Inflammatory macrophage treated with lipopolysaccharide for 1 hour (primary cell): ENCODE measurements around the gene C1orf232.

Experiments
- DNase-seq, 2 donors: peaks; one replicate each; pipeline ENCODE4 v3.0.0-alpha.2; 2020 to 2022

Gene C1orf232

DNA sequence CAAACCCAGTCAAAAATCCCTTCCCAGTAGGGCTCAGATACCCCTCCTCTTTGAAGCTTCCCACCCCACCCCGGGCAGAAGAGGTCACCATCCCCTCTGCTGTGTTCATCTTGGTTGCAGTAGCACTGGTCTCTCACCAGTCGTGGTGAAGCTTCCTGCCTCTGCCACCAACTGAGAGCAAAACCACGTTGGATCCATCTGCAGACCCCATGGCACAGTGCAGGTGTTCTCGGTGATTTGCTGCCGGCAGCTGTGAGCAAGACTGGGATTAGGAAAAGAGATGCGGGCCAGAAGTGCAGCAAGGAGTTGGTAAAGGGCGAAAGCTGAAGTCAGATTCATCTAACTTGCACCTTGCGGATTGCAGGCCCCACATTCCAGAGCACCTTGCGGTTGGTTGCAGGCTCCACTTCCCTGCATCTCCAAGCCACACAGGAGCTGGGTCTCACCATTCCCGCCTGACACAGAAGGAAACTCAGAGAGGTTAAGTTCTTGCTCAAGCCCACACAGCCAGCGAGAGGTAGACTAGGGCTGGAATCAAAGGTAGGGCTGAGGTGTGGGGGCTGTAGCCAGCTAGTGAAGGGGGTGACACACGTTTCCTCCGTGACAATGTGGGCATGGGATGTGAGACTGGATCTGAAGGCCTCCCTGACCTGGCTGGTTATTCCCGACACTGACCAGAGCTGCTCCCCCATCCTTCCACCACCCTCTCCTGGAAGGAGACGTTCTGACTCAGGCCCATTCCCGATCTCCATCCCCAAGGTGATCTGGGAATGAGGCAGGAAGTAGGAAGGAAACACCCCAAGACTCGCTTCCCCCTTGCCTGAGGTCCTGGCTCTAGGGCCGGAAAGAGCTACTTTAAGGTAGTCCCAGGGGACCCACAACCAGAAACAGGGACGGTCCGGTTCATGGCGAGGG is 13.1 kb downstream of the C1orf232 start:
- DNase-seq, result no peak

DNA sequence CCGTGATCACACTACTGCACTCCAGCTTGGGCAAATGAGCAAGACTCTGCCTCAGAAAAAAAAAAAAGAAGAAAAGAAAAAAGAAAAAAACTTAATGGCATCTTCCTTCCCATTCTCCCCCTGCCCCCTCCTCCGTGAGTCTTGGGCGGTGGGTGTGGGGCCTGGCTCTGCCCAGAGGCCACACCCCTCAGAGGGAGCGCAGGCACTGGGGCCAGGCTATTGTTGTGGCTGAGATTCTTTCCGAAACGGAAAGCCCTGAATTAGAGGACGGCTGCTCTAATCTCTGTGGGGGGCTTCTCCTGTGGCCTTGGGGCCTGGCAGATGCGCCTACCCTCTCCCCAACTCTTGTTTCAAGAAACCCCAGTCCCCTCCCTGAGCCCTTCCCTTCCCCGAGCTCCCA is 14.0 kb downstream of the C1orf232 start:
- DNase-seq, result no peak

DNA sequence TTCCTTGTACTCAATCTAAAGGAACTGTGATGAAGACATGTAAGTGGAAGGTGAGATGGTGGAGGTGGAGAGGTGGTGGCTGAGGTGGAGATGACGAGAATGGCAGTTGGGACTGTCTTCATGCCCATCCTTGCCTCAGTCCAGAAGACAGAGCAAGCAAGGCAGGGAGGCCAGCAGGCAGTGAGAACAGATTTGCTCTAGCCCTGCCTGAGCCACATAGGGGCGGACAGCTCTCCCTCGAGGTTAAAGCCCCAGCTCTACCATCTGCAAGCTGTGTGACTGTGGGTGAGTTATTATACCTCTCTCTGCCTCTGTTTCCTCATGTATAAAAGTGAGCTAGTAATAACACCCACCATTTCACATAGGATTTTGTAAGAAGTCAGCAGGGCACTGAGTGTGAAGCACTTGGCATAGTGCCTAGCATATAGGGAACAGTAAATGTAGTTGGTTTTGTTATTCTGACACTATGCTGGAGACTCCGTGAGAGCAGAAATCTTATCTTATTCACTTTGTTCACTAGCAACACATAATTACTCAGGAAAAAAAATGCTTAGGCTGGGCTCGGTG is 14.7 kb downstream of the C1orf232 start:
- peak; percentile 47 to 65 for DNase-seq

GRCh38 chr1:26148887-26149286 is 19.9 kb downstream of the C1orf232 start:
- DNase-seq, result no peak

DNA sequence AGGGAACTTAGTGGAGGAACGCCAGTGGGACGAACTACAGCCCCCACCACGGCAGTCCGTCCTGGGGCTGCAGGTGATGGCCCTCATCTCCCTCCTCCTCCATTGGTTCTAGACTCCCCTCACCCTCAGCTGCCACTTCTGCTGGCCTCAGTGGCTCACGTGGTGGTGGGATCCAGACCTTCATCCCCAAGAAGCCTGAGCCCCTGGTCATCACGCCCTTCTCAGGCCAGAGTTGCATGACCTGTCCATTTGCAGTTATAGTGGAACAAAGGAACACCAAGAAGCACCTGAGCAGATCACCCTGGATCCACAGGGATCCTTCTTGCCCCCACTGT is 22.8 kb downstream of the C1orf232 start:
- no peak for DNase-seq

DNA sequence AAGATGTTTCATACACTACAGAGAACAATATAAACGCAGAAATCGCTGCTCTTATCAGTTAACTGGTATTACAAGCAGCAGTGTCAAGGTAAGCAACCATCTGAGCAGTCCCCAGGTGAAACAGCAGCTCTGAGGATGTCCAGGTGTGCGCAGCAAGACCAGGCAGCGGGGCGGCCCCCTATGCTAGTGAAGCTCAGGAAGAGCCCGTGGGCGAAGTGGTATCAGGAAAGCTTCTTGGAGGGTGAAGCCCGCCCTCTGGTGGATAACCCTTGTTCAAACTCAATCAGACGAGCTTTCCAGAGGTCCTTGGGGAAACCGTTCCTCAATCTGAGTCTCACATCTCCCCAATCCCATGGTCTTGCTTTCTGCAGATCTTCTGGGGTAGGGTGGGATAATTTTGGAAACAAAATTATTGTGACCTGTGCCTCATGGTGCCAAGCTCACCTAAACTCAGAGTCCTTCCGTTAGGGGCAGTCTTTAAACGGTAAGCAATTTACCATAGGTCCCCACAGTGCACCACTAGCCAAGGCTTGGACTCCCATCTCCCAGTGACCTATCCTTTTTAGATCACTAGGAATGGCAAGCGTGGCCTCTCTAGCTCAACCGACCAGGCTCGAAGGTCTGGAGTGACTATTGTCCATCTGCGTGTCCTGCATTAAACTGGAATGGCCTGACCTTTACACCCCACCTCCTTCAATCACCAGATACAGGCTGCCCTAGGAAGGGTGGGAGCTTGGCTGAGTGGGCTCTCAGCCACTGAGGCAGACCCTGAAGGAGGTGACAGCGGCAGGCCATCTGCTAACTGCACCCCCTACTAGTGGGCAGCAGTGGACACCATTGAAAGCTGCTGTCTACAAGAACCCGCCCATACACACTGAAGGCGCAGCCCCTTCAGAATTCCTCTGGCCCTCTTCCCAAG is 23.5 kb downstream of the C1orf232 start:
- peak; percentile 67 to 90 for DNase-seq

DNA sequence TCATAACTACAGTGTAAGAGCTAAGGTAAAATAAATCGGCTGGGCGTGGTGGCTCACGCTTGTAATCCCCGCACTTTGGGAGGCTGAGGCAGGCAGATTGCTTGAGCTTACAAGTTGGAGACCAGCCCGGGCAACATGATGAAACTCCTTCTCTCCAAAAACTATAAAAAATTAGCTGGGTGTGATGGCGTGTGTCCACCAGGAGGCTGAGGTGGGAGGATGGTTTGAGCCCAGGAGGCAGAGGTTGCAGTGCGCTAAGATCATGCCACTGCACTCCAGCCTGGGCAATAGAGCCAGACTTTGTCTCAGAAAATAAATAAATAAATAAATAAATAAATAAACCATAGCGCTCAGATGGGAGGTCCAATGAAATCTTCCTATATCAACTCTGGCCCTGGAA is 26.6 kb downstream of the C1orf232 start:
- DNase-seq, result no peak

DNA sequence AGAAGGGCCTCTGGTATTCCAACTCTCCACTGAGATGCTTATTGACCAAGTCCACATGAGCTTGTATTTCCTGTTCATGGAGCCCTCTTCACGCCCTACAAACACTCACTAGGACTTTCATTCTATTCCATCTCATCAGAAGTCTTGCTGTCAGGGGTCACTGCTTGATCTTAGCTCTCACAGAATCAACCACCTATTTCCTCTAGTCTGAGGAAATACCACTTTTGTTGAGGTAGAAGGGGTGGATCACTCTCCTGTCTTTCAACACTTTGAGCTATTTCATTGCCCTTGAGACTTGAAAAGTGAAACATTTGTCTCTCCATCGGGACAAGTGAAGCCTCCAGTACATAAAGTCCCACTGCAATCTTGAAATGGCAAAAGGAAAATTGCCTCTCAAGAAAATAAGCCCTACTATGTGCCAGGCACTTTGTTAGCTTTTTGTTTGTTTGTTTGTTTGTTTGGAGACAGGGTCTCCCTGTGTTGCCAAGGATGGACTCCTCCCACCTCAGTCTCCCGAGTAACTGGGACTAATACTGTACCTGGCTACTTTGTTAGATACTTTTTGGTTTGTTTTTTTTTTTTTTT is 29.7 kb downstream of the C1orf232 start:
- DNase-seq, result no peak

- DNase-seq, result no peak
Measured at GRCh38 chr1:26134466-26134865, 34.3 kb downstream of the C1orf232 start.

DNA sequence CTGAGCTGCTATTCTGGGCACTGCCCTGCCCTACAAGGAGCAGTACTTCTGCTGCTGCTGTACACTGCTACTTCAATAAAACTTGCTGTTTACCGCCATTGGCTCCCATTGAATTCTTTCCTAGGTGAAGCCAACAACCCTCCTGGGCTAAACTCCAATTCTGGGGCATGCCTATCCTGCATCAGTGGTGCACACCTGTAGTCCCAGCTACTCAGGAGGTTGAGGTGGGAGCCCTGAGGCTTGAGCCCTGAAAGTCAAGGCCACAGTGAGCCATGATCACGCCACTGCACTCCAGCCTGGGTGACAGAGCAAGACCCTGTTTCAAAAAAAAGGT is 36.0 kb downstream of the C1orf232 start:
- no peak for DNase-seq

DNA sequence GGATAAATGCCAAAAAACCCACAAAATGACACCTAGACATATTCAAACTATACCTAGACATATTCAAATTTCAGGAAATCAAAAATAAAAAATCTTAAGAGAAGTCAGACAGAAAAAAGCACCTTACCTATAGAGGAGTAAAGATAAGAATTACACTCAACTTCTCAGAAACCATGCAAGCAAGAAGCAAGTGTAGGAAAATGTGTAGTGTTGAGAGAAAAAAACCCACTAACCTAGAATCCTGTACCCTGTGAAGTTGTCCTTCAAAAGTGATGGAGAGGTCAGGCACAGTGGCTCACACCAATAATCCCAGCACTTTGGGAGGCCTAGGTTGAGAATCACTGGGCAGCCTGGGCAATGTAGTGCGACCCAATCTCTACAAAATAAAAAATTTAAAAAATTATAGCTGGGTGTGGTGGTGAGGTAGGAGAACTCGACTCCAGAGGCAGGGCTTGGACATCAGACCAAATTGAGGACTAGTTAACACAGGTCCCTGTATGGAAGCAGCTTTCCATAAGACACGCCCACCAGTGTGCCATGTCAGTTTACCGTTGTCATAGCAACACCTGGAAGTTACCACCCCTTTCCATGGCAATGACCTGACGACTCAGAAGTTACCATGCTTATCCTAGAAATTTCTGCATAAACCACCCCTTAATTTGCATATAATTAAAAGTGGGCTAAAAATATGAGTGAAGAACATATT is 36.5 kb downstream of the C1orf232 start:
- DNase-seq, result no peak

- no peak for DNase-seq
Measured at GRCh38 chr1:26130695-26131094, 38.1 kb downstream of the C1orf232 start.

DNA sequence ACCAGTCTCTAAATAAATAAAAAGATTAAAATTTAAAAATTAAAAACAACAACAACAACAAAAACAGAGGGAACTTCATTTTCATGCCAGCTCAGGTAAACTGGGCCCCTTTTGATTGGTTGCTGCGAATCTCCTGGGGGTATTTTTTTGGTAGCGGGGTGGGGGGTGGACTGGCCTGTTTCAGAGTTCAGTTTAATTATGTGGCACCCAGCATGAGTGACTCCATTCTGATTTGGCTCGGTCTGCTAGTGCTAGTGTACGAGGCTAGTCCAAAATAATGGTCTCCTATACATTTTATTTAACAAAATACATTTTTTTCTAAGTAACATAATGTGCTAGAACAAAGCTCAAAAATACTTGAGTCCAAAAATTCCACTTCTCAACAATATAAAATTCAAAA is 39.0 kb downstream of the C1orf232 start:
- DNase-seq, result no peak

- peak in 1 of 2 donors; percentile 32 for DNase-seq
Measured at GRCh38 chr1:26127235-26128163, 41.3 kb downstream of the C1orf232 start.

- DNase-seq, result peak; percentile 59 to 71
Measured at GRCh38 chr1:26126321-26127084, 42.3 kb downstream of the C1orf232 start.

DNA sequence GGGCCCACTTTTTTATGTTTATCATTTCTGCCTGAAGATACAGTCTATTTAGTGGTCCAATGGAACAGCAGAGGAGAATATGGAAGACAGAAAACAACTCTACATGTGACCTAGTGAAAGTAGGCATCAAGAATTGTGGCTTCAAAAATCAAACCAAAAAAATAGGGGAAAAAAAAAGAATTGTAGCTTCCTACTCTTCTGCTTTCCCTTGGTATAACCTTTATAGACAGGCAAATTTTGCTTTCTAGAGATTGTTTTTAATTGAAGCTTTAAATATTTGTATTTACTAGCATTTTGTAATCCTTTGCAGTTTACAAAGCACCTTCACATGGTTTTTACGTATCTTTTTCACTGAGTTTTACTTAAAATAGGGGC is 42.8 kb downstream of the C1orf232 start:
- DNase-seq, result no peak

DNA sequence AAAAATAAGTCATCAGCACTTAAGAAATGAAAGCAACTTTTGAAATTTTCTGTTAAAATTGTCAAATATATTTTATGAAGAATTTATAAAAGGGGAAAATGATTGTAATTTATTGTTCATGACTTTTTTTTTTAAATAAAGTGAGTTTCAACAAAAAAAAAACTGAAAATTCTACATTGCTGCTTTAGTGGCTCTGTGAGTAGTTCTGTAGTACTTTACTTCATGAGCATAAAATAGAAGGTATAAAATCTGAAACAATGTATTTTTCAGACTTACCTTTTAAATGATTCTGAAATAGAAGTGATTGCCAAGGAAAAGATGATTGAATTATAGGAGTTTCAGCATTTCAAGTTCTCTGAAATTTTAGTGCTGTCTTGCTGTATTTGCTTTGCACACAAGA is 43.4 kb downstream of the C1orf232 start:
- no peak for DNase-seq

- no peak for DNase-seq
Measured at GRCh38 chr1:26124418-26125331, 44.1 kb downstream of the C1orf232 start.
